Breast epithelium (tissue), 4 donors: ENCODE measurements around the gene GPX1. TPM values are rescaled to one million over a fixed set of nuclear protein-coding genes. Genes with fewer than 3 reads are reported as not detected.
A peak's percentile ranks its signal among the peaks of the same experiment; 100 is the strongest.
"Not testable (repeated sequence)": the region's sequence is repeated elsewhere in the genome, so short reads cannot be mapped to it uniquely, and the experiment has no call there.

Source experiments
- DNase-seq, 2 donors: peaks; one replicate each; pipeline ENCODE4 v3.0.0-alpha.2; 2019; ENCODE audit warnings: low spot score in 2 of 2
- H3K27ac ChIP-seq, 2 donors: fragments of 200-600 bp; sonication (generic) in 1 of 2; one replicate each; pipeline ENCODE4 v1.5.1; 2016 to 2019; ENCODE audit warnings: mild to moderate bottlenecking in 1 of 2
- H3K27me3 ChIP-seq, 2 donors: fragments of 200-600 bp; sonication (generic) in 1 of 2; one replicate each; pipeline versions ENCODE4 v1.5.1 to v1.6.0; 2017 to 2019; ENCODE audit warnings: control low read depth in 1 of 2, mild to moderate bottlenecking in 1 of 2
- H3K36me3 ChIP-seq: fragments of 200-600 bp; one replicate; pipeline ENCODE4 v1.5.1; 2019
- H3K4me1 ChIP-seq, 2 donors: fragments of 200-600 bp; sonication (generic); one replicate each; pipeline ENCODE4 v1.5.1; 2016 to 2019; ENCODE audit warnings: control low read depth in 1 of 2
- H3K4me3 ChIP-seq, 3 donors: fragments of 200-600 bp; sonication (generic); 1 replicate in 2 of 3; 2 replicates in 1 of 3; pipeline ENCODE4 v1.5.1; 2016 to 2019; ENCODE audit warnings: mild to moderate bottlenecking in 3 of 3, moderate library complexity in 2 of 3
- H3K9me3 ChIP-seq, 2 donors: fragments of 200-600 bp; sonication (generic) in 1 of 2; one replicate each; pipeline ENCODE4 v1.5.1; 2016 to 2019; ENCODE audit warnings: control low read depth in 1 of 2
- CTCF ChIP-seq, 3 donors: fragments of 450-650 bp; IDR thresholded peaks; one replicate each; pipeline ENCODE4 v1.5.1; 2016 to 2017; ENCODE audit warnings: antibody characterized with exemption in 3 of 3, mild to moderate bottlenecking in 3 of 3, moderate library complexity in 3 of 3
- POLR2A ChIP-seq: fragments of 450-650 bp; IDR thresholded peaks from one replicate; pipeline ENCODE4 v1.6.1; 2016; ENCODE audit warnings: antibody characterized with exemption, mild to moderate bottlenecking, moderate library complexity
- POLR2AphosphoS5 ChIP-seq, 3 donors: sonication (generic); formaldehyde crosslinking; IDR thresholded peaks; one replicate each; pipeline ENCODE4 v1.6.1; 2017; ENCODE audit warnings: antibody characterized with exemption in 3 of 3
- intact Hi-C: fragments of 100-400 bp; cut with DNase I; formaldehyde crosslinking; loops from one replicate; pipeline ENCODE4 v1.15.1; 2023; ENCODE audit warnings: low total_unique reads
- total RNA-seq, 3 donors: library from RNA; depleted of rRNA; stranded (reverse); fragments of >200 nt; gene quantifications; one replicate each; pipeline ENCODE4 v1.1.0, GENCODE V29; 2016

GPX1 gene
- total RNA-seq, 3 donors from 2014 or later = 205 to 653 (median 275) TPM

- DNase-seq = no peak
- no peak overlapping the region for H3K4me3 ChIP-seq
- no peak overlapping the region for H3K27ac ChIP-seq
- TF ChIP-seq POLR2AphosphoS5 (IDR thresholded peaks at IDR 0.05) = no peak
- intact Hi-C loops = no loop called here
- no peaks in the 10 kb centered on the region for H3K36me3 ChIP-seq
- H3K4me1 ChIP-seq = no peaks in the 10 kb centered on the region
- no peaks in the 10 kb centered on the region for H3K9me3 ChIP-seq
- H3K27me3 ChIP-seq = no peaks in the 10 kb centered on the region
Observed at GRCh38 chr3:49399461-49399860, 41.3 kb upstream of the GPX1 start.

GRCh38 chr3:49397470-49397869 is 39.3 kb upstream of the GPX1 start:
- TF ChIP-seq POLR2A = no peak
- TF ChIP-seq CTCF (IDR thresholded peaks at IDR 0.05) = no peak
- TF ChIP-seq POLR2AphosphoS5 (IDR thresholded peaks at IDR 0.05) = no peak
- H3K27me3 ChIP-seq = no peaks in the 10 kb centered on the region
- H3K9me3 ChIP-seq = no peaks in the 10 kb centered on the region
- H3K4me1 ChIP-seq = no peaks in the 10 kb centered on the region
- DNase-seq = no peak
- no peak overlapping the region for H3K4me3 ChIP-seq
- intact Hi-C loops = no loop called here
- H3K27ac ChIP-seq = peak overlapping the region in 1 of 2 donors; percentile 20
- H3K36me3 ChIP-seq = no peaks in the 10 kb centered on the region

- intact Hi-C loops = not testable (repeated sequence)
Observed at GRCh38 chr3:49391310-49391709, 33.2 kb upstream of the GPX1 start.

GRCh38 chr3:49389297-49389696 is 31.1 kb upstream of the GPX1 start:
- H3K27me3 ChIP-seq = no peaks in the 10 kb centered on the region
- intact Hi-C loops = no loop called here
- no peaks in the 10 kb centered on the region for H3K36me3 ChIP-seq
- no peaks in the 10 kb centered on the region for H3K9me3 ChIP-seq
- H3K4me1 ChIP-seq = no peaks in the 10 kb centered on the region
- no peak overlapping the region for H3K4me3 ChIP-seq
- DNase-seq = no peak
- no peak overlapping the region for H3K27ac ChIP-seq
- no peak for TF ChIP-seq POLR2AphosphoS5 (IDR thresholded peaks at IDR 0.05)
- no peak for TF ChIP-seq POLR2A
- no peak for TF ChIP-seq CTCF (IDR thresholded peaks at IDR 0.05)

More at GRCh38 chr3:49391310-49391709, 33.2 kb upstream of the GPX1 start:
- H3K4me3 ChIP-seq, DNase-seq, H3K27me3 ChIP-seq, H3K9me3 ChIP-seq, H3K4me1 ChIP-seq, H3K27ac ChIP-seq, H3K36me3 ChIP-seq: not testable (repeated sequence)

- Histone ChIP-seq H3K4me1 (no peaks in the 10 kb centered on the region), H3K36me3 (no peaks in the 10 kb centered on the region), H3K9me3 (no peaks in the 10 kb centered on the region), H3K27me3 (no peaks in the 10 kb centered on the region), H3K4me3 (no peak overlapping the region), H3K27ac (no peak overlapping the region)
- TF ChIP-seq POLR2AphosphoS5 (IDR thresholded peaks at IDR 0.05) = no peak
- TF ChIP-seq CTCF (IDR thresholded peaks at IDR 0.05) = no peak
- no peak for TF ChIP-seq POLR2A
- intact Hi-C loops = no loop called here
- DNase-seq = no peak
Observed at GRCh38 chr3:49388289-49388820, 30.2 kb upstream of the GPX1 start.

GRCh38 chr3:49387721-49388120 is 29.6 kb upstream of the GPX1 start:
- H3K27me3 ChIP-seq = no peaks in the 10 kb centered on the region
- no peak for DNase-seq
- H3K36me3 ChIP-seq = no peaks in the 10 kb centered on the region
- H3K4me3 ChIP-seq = no peak overlapping the region
- H3K27ac ChIP-seq = no peak overlapping the region
- H3K4me1 ChIP-seq = no peaks in the 10 kb centered on the region
- intact Hi-C loops = no loop called here
- no peaks in the 10 kb centered on the region for H3K9me3 ChIP-seq
- TF ChIP-seq CTCF (IDR thresholded peaks at IDR 0.05) = no peak
- no peak for TF ChIP-seq POLR2A
- no peak for TF ChIP-seq POLR2AphosphoS5 (IDR thresholded peaks at IDR 0.05)
